Mesenchymal stem cell (in vitro differentiated cells and primary cell): ENCODE data around the gene FXYD7. TPM values are rescaled to one million over a fixed set of nuclear protein-coding genes. Genes with fewer than 3 reads are reported as not detected.

ENCODE experiments used
- small RNA-seq: library from polyadenylated mRNA; stranded (forward); fragments of <200 nt; extraction: miRNeasy Mini kit (QIAGEN cat#:217004); gene quantifications from one replicate; pipeline ENCODE3, GENCODE V24; 2013; ENCODE audit warnings: low read depth

The FXYD7 gene

Small RNA genes lying within 50 kb of the gene (small RNA-seq; reads per million reads assigned to genes)
- gene AC020907.2: not detected
